Prostate gland (tissue), 2 donors: Measurements from ENCODE around the gene KIAA0753.
"Not testable (repeated sequence)": the region's sequence is repeated elsewhere in the genome, so short reads cannot be mapped to it uniquely, and the experiment has no call there.

Experiments used
- CTCF ChIP-seq, 4 experiments: fragments of 200-600 bp in 2 of 4; fragments of 450-650 bp in 2 of 4; sonication (generic) in 2 of 4; IDR thresholded peaks; 1 replicate in 3 of 4; 2 replicates in 1 of 4; pipeline ENCODE4 v1.5.1; 2016 to 2019; ENCODE audit warnings: antibody characterized with exemption in 4 of 4, mild to moderate bottlenecking in 2 of 4, moderate library complexity in 2 of 4
- POLR2AphosphoS5 ChIP-seq: sonication (generic); formaldehyde crosslinking; IDR thresholded peaks from one replicate; pipeline ENCODE4 v1.6.1; 2017; ENCODE audit warnings: antibody characterized with exemption

- TF ChIP-seq CTCF (IDR thresholded peaks at IDR 0.05); POLR2AphosphoS5: not testable (repeated sequence)
Measured at GRCh38 chr17:6658411-6658810, 17.9 kb upstream of the KIAA0753 start.
